ENCODE data around the gene FHL2.

FHL2 gene

DNA sequence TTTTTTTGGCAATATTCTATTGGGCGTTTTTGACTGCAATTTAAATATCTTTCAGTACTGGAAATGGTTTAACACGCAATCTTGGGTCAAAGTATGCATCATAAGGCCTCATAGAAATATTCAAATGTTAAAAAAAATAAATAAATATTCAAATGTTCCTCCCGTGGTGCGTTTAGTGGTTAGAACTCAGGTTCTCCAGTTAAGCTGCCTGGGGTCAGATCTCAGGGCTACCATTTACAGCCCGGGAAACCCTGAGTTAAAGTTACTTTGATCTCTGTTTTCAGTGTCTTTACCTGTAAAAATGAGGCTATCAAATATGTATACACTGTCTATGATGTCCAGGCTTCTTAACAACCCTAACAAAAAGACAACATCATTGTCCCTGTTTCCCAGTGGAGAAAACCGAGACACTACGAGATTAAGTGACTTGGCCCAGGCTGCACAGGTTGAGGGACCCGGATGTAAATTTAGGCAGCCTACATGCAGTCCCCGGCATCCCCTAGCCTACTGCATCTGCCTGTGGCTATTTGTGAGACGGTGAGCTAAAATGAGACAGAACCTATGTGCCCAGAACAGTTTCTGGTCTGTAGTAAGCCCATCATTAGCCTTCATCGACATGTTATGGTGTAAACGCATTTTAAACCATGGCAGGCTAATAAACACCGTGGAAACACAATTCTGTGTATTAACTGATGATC lies 1.7 kb downstream of the FHL2 start:
- DNase-seq, result no peak

DNA sequence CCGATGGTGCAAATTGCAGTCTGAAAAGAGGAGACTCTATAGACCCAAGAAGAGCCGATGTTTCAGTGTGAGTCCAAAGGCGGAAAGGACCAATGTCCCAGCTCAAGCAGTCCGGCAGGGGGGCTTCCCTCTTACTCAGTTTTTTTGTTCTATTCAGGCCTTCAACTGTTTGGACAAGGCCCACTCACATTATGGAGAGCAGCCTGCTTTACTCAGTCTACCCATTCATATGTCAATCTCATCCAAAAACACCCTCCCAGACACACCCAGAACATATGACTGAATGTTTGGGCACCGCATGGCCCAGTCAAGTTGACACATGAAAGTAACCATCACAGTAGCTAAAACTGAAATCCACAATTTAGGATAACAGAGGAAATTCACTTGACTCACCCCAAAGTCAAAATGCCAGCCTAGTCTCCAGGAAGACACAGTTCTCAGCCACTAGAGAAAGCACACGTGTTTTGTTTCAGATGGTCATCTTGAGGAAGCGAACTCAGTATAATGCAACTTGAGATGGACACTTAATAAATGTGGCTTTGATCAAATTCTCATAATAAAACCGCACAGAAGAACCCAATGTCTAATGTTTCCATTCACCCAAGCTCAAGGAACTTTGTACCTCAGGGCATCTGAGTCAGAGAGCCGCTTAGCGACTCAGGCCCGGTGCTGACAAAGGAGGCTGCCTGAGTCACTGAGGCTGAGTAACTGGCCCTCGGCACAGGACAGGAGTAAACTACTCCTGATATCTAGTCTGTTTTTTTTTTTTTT lies 2.4 kb downstream of the FHL2 start:
- no peak for DNase-seq

DNA sequence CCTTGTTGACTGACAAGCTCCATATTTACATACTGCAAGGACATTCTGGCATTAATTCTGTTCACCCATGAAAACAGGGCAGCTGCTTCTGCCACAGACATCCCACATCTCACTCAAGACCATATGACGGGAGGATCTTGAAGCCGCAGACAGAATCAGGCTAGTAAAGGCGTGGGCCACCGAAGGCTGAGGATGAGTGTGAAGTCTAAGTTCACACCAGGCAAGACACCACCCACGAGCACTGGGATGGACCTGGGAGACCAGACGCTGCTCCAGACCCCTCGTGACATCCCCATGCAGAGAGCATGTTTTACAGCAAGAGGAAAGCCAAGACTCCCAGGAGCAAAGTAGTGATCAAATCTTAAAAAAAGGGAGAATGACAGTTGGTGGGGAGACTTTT lies 3.2 kb downstream of the FHL2 start:
- DNase-seq, result no peak

- no peak for DNase-seq
Measured at GRCh38 chr2:105394951-105395611, 3.8 kb downstream of the FHL2 start.

- peak; percentile 54 for DNase-seq
Measured at GRCh38 chr2:105393373-105394055, 5.3 kb downstream of the FHL2 start.

DNA sequence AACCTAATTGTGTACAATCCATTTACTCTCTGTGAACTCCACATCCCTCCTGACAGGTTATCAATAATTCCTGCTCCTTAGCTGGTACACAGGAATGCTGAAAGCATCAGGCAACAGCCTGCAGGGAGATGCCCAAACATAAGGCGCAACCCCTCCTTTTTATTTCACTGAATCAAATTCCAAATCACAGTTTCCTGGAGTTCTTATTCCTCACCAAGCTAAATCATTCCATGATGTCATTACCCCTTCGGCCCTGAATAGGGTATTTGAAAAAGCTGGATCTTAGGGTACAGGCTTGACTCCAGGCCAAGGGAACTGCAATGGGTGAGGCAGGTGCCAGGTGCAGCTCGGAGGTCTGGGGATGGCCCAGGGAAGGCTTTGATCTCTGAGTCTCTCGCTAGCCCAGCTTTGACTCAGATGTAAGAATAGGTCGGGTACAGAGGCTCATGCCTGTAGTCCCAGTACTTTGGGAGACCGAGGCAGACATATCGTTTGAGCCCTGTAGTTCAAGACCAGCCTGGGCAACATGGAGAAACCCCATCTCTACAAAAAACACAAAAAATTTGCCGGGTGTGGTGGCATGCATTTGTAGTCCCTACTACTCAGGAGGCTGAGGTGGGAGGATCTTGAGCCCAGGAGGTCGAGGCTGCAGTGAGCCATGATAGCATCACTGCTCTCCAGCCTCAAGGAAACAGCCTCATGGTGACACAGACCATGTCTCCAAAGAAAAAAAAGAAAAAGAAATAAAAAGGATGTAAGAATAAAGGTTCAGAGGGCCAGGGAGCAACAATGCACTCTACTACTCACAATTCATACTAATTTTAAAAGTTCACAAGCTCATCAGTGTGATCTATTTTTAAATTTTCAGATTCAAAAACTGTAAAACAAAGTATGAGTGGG lies 6.8 kb downstream of the FHL2 start:
- no peak for DNase-seq

DNA sequence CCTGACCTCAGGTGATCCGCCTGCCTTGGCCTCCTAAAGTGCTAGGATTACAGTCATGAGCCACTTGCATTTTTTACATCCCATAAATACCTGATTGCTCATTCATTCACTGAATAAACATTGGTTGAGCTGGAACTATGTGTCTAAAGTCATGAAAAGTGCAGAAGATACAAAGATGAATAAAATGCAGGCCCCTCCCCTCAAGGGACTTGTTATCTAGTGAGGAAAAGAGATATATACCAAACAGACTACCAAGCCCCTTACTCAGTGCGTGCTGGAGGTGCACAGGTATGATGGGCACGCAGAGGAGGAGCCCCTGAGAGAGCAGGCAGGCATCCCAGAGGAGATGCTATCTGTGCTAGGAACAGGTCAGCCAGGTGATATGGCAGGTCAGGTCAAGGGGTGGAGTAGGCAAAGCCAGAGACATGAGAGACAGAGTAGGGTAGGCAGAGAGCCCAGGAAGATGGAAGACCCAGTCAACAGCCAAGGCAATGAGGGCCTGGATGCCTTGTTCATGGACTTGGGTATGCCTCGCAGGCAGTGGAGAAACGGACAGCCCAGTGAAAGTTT lies 7.7 kb downstream of the FHL2 start:
- DNase-seq, result no peak

- DNase-seq, result no peak
Measured at GRCh38 chr2:105390454-105390853, 8.4 kb downstream of the FHL2 start.

GRCh38 chr2:105388971-105389381 lies 9.9 kb downstream of the FHL2 start:
- peak; percentile 48 for DNase-seq

DNA sequence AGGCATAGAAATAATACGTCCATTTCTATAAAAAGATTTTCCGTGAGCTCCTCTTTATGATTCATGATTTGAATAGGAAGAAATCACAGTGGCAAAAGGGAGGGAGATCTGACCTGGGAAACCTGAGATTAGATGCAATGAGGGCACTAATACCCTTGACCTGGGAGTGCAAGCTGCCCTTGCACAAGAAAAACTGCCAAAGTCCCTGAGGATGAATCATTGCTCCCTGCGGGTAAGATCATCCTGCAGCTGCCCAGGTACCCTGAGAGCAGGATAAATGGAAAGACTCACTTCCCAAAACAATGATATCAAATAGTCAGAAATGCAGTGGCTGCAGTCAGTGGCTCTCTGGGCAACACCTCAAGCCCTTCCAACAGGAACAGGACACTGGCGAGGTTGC lies 11.6 kb downstream of the FHL2 start:
- DNase-seq, result no peak

- DNase-seq, result no peak
Measured at GRCh38 chr2:105385731-105386540, 12.9 kb downstream of the FHL2 start.

DNA sequence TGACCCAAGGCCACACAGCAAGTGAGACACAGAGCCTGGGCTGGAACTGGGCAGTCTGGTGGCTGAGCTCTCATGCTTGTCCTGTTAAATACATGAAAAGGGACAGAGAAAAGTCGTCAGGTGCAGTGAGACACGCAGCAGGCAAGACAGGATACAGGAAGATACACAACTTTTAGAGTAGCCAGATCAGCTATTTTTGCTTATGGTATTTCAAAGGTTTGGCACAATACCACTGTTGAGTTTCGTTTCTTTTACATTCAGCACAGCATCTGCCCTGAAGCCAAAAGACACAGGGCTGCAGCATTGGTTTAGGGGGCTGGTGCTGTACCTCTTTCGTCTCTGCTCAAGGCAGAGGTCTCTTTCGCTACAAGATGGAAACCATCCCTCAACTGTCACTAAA lies 14.0 kb downstream of the FHL2 start:
- DNase-seq, result no peak

DNA sequence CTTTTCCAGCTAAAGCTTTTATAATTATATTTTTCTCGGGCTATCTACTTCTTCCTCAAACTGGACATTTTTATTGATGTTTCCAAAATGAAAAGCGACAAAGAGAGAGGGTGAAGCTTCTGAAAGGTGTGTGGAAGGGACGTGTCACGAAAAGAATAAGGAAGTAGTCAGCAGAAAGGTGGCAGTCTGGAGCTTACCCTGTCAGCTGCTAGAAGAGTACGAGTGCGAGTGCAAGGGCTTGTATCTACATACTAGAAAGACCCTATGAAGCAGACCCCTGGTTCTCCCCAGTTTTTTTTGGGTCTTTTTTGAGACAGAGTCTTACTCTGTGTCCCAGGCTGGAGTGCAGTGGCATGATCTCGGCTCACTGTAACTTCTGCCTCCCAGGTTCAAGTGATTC lies 14.6 kb downstream of the FHL2 start:
- no peak for DNase-seq

DNA sequence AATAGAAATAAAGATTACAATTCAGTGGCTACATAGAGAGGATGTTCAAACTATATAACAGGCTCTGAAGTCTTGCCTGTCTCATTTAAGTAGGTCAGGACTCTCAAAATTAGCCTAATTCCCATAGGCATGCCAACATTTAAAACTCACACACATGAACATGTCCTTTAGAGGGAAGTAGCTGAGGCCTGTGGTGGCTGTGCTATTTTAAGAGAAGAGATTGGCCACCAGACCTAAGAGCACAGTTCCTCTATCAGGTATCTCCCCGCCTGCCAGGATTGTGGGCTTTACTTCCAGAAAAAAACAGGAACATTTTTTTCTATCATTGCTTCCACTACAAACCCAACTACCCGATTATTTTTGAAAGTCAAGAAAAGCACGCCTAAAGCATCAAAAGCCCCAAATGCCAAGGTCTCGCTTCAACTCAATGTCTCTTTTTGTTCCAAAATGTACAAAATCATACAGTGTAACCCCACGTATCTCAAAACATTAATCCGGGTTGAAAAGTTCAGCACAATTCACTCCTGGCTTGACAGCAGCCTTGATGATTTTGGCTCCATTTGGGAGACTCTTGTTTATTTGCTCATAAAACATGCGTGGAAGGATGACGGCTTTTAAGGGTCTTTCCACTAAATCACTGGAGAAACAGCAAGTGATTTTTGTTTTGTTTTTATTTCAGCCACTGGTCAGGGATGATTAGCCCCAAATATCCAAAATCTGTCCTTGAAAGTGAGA lies 15.3 kb downstream of the FHL2 start:
- no peak for DNase-seq

DNA sequence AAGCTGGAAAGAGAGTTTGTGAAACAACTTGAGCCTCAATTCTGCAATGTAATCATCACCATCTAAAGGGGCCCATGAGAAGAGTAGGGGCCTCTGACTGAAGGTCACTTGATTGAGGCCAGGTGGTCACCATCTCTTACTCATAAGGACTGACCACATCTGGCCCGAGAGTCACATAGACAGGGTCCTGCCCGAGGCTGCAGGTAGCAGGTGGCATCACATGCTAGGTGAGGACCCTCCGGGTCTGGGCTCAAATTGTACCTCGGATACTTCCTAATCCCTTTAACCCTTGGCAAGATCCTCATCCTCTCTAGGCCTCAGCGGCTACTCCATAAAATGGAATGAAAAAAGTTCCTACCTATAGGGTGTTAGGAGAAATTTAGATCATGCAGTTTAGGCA lies 16.7 kb downstream of the FHL2 start:
- DNase-seq, result no peak

GRCh38 chr2:105381101-105381668 lies 17.7 kb downstream of the FHL2 start:
- no peak for DNase-seq

- no peak for DNase-seq
Measured at GRCh38 chr2:105380432-105381100, 18.3 kb downstream of the FHL2 start.

GRCh38 chr2:105379741-105380186 lies 19.1 kb downstream of the FHL2 start:
- no peak for DNase-seq

GRCh38 chr2:105378921-105379383 lies 19.9 kb downstream of the FHL2 start:
- no peak for DNase-seq
